ENCODE results near the gene INPP5J.

The INPP5J gene

GRCh38 chr22:31119026-31119717, 3.6 kb upstream of the INPP5J start:
- no peak overlapping the region for H2BK5ac ChIP-seq (ENCODE audit: low read depth, low read length, poor library complexity, severe bottlenecking)
- no peak overlapping the region for H3K4ac ChIP-seq (ENCODE audit: low read depth in 1 of 2, low read length in 2 of 2)
- no peaks in the 10 kb centered on the region for H3K36me3 ChIP-seq (ENCODE audit: control insufficient read depth in 1 of 2, insufficient read depth in 2 of 2, low read depth in 1 of 2, low read length in 2 of 2)
- H3K4me2 ChIP-seq (ENCODE audit: low read length, poor library complexity, severe bottlenecking), result no peak overlapping the region
- no peak overlapping the region for H3K18ac ChIP-seq (ENCODE audit: low read depth in 1 of 2, low read length in 2 of 2)
- H3K4me1 ChIP-seq (ENCODE audit: control insufficient read depth, insufficient read depth, low read depth, low read length), result peaks cover 12% of the 10 kb centered on the region
- H4K8ac ChIP-seq (ENCODE audit: low read length), result no peak overlapping the region
- DNase-seq, result no peak
- no peak overlapping the region for H3K23ac ChIP-seq (ENCODE audit: low read length in 2 of 2)
- no peak overlapping the region for H4K91ac ChIP-seq (ENCODE audit: low read length)
- no peak overlapping the region for H3K27ac ChIP-seq (ENCODE audit: low read length, poor library complexity, severe bottlenecking)
- H2BK120ac ChIP-seq (ENCODE audit: low read depth, low read length), result no peak overlapping the region
- 70% methylated on average over 5 of the region's 7 CpGs for WGBS
- no peak overlapping the region for H3K14ac ChIP-seq (ENCODE audit: low read length in 2 of 2)
- H3K9ac ChIP-seq (ENCODE audit: low read length), result no peak overlapping the region
- H2AK5ac ChIP-seq (ENCODE audit: low read length, severe bottlenecking), result no peak overlapping the region
- no peaks in the 10 kb centered on the region for H3K9me3 ChIP-seq (ENCODE audit: control insufficient read depth, low read length)
- H2BK12ac ChIP-seq (ENCODE audit: low read length in 2 of 2), result no peak overlapping the region
- H3K79me1 ChIP-seq (replicated peaks; ENCODE audit: low read length, poor library complexity, severe bottlenecking), result no peaks in the 10 kb centered on the region
- no peak overlapping the region for H2AFZ ChIP-seq (ENCODE audit: low read depth, low read length)
- H3K4me3 ChIP-seq (ENCODE audit: insufficient read depth in 1 of 2, low read depth in 1 of 2, low read length in 2 of 2), result no peak overlapping the region
- H3K27me3 ChIP-seq (ENCODE audit: control insufficient read depth in 1 of 2, insufficient read depth in 1 of 2, low read length in 2 of 2), result peaks cover 0 to 27% of the 10 kb centered on the region in 2 experiments
- no peak overlapping the region for H2BK15ac ChIP-seq (ENCODE audit: low read depth, poor library complexity, severe bottlenecking)

DNA sequence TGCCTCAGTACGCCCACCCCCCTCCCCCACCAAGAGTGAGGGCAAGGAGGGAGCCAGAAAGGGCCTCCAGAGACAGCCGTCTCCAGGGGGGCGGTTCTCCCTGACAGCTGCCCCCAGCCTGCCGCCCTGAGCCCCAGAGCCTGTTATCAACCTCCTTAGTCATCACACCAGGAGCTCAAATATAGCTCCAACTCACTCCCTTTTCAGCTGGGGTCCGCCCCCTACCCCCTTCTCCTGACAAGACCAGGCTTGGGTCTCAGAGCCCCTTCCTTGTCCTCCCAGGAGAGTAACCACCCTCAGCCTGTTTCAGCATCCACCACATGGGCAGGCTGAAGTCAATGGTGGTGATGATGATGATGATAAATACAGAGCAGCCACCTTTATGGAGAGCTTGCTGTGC, 2.5 kb upstream of the INPP5J start:
- no peak overlapping the region for H2BK15ac ChIP-seq (ENCODE audit: low read depth, poor library complexity, severe bottlenecking)

DNA sequence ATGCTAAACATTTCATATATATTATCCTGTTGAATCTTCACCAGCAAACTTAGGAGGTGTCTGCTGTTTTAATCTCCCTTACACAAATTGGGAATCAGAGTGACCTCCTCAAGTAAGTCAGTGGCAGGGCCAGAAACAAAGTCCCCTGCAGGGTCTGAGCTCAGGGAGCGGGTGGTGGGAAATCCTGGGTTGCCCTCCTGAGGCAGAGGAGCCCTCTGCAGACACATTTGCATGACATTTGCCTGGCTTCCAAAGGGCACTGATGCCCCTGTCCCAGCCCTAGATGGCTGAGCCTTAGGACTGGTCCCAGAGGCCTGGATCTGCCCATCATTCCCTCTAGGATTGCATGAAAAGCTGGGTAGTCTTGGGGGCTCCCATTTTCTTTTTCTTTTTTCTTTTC, 2.1 kb upstream of the INPP5J start:
- no peak overlapping the region for H2AFZ ChIP-seq (ENCODE audit: low read depth, low read length)
- H3K9ac ChIP-seq (ENCODE audit: low read length), result no peak overlapping the region
- H2BK120ac ChIP-seq (ENCODE audit: low read depth, low read length), result no peak overlapping the region
- no peak overlapping the region for H3K14ac ChIP-seq (ENCODE audit: low read length in 2 of 2)
- no peaks in the 10 kb centered on the region for H3K9me3 ChIP-seq (ENCODE audit: control insufficient read depth, low read length)
- no peak overlapping the region for H4K8ac ChIP-seq (ENCODE audit: low read length)
- H3K79me1 ChIP-seq (replicated peaks; ENCODE audit: low read length, poor library complexity, severe bottlenecking), result no peaks in the 10 kb centered on the region
- H3K36me3 ChIP-seq (ENCODE audit: control insufficient read depth in 1 of 2, insufficient read depth in 2 of 2, low read depth in 1 of 2, low read length in 2 of 2), result no peaks in the 10 kb centered on the region
- H3K4me3 ChIP-seq (ENCODE audit: insufficient read depth in 1 of 2, low read depth in 1 of 2, low read length in 2 of 2), result no peak overlapping the region
- no peak overlapping the region for H2AK5ac ChIP-seq (ENCODE audit: low read length, severe bottlenecking)
- H3K4me1 ChIP-seq (ENCODE audit: control insufficient read depth, insufficient read depth, low read depth, low read length), result peaks cover 12% of the 10 kb centered on the region
- H3K18ac ChIP-seq (ENCODE audit: low read depth in 1 of 2, low read length in 2 of 2), result no peak overlapping the region
- H3K4me2 ChIP-seq (ENCODE audit: low read length, poor library complexity, severe bottlenecking), result no peak overlapping the region
- no peak overlapping the region for H2BK12ac ChIP-seq (ENCODE audit: low read length in 2 of 2)
- DNase-seq, result no peak
- H4K91ac ChIP-seq (ENCODE audit: low read length), result no peak overlapping the region
- H3K23ac ChIP-seq (ENCODE audit: low read length in 2 of 2), result no peak overlapping the region
- H2BK5ac ChIP-seq (ENCODE audit: low read depth, low read length, poor library complexity, severe bottlenecking), result no peak overlapping the region
- no peak overlapping the region for H3K27ac ChIP-seq (ENCODE audit: low read length, poor library complexity, severe bottlenecking)
- 95% methylated on average over 1 of the region's 1 CpG for WGBS
- H3K4ac ChIP-seq (ENCODE audit: low read depth in 1 of 2, low read length in 2 of 2), result no peak overlapping the region
- no peak overlapping the region for H2BK15ac ChIP-seq (ENCODE audit: low read depth, poor library complexity, severe bottlenecking)
- H3K27me3 ChIP-seq (ENCODE audit: control insufficient read depth in 1 of 2, insufficient read depth in 1 of 2, low read length in 2 of 2), result peaks cover 4 to 40% of the 10 kb centered on the region in 2 experiments

More for the DNA sequence above, 2.5 kb upstream of the INPP5J start:
- no peak overlapping the region for H2AFZ ChIP-seq (ENCODE audit: low read depth, low read length)
- H4K91ac ChIP-seq (ENCODE audit: low read length), result no peak overlapping the region
- H2BK12ac ChIP-seq (ENCODE audit: low read length in 2 of 2), result no peak overlapping the region
- no peak for DNase-seq
- WGBS, result 42% methylated on average over 4 of the region's 5 CpGs
- H4K8ac ChIP-seq (ENCODE audit: low read length), result no peak overlapping the region
- no peak overlapping the region for H3K14ac ChIP-seq (ENCODE audit: low read length in 2 of 2)
- no peak overlapping the region for H3K4me3 ChIP-seq (ENCODE audit: insufficient read depth in 1 of 2, low read depth in 1 of 2, low read length in 2 of 2)
- no peak overlapping the region for H2BK120ac ChIP-seq (ENCODE audit: low read depth, low read length)
- H3K9ac ChIP-seq (ENCODE audit: low read length), result no peak overlapping the region
- H3K18ac ChIP-seq (ENCODE audit: low read depth in 1 of 2, low read length in 2 of 2), result no peak overlapping the region
- H3K27me3 ChIP-seq (ENCODE audit: control insufficient read depth in 1 of 2, insufficient read depth in 1 of 2, low read length in 2 of 2), result peaks cover 4 to 36% of the 10 kb centered on the region in 2 experiments
- H3K79me1 ChIP-seq (replicated peaks; ENCODE audit: low read length, poor library complexity, severe bottlenecking), result no peaks in the 10 kb centered on the region
- H3K23ac ChIP-seq (ENCODE audit: low read length in 2 of 2), result no peak overlapping the region
- no peak overlapping the region for H2BK5ac ChIP-seq (ENCODE audit: low read depth, low read length, poor library complexity, severe bottlenecking)
- H3K27ac ChIP-seq (ENCODE audit: low read length, poor library complexity, severe bottlenecking), result no peak overlapping the region
- H3K36me3 ChIP-seq (ENCODE audit: control insufficient read depth in 1 of 2, insufficient read depth in 2 of 2, low read depth in 1 of 2, low read length in 2 of 2), result no peaks in the 10 kb centered on the region
- H3K4me1 ChIP-seq (ENCODE audit: control insufficient read depth, insufficient read depth, low read depth, low read length), result peaks cover 12% of the 10 kb centered on the region
- no peak overlapping the region for H3K4me2 ChIP-seq (ENCODE audit: low read length, poor library complexity, severe bottlenecking)
- H3K4ac ChIP-seq (ENCODE audit: low read depth in 1 of 2, low read length in 2 of 2), result no peak overlapping the region
- no peak overlapping the region for H2AK5ac ChIP-seq (ENCODE audit: low read length, severe bottlenecking)
- H3K9me3 ChIP-seq (ENCODE audit: control insufficient read depth, low read length), result no peaks in the 10 kb centered on the region

DNA sequence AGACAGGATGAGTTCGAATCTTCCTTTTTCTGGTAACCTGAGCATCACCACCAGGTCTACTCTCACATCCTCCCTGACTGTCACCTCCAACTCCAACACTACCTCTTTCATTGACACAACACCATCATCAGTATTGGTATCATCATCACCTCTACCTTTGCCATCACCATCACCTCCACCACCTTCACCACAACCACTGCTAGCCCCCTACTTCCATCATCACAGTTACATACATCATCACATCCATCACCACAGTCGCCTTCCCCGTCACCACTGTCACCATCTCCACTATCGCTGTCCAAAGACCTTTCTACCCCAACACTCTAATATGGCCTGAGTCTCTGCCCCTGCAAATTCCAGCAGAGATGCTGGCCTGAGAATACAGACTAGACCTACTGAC, 1.4 kb upstream of the INPP5J start:
- Histone ChIP-seq H4K91ac (ENCODE audit: low read length) (peak overlapping the region; percentile 54), H2AFZ (ENCODE audit: low read depth, low read length) (no peak overlapping the region), H3K9me3 (ENCODE audit: control insufficient read depth, low read length) (no peaks in the 10 kb centered on the region), H2BK120ac (ENCODE audit: low read depth, low read length) (no peak overlapping the region), H3K4me2 (ENCODE audit: low read length, poor library complexity, severe bottlenecking) (no peak overlapping the region), H3K4ac (ENCODE audit: low read depth in 1 of 2, low read length in 2 of 2) (no peak overlapping the region), H3K79me1 (replicated peaks; ENCODE audit: low read length, poor library complexity, severe bottlenecking) (no peaks in the 10 kb centered on the region), H3K4me1 (ENCODE audit: control insufficient read depth, insufficient read depth, low read depth, low read length) (peaks cover 13% of the 10 kb centered on the region), H2BK12ac (ENCODE audit: low read length in 2 of 2) (no peak overlapping the region), H3K9ac (ENCODE audit: low read length) (no peak overlapping the region), H3K4me3 (ENCODE audit: insufficient read depth in 1 of 2, low read depth in 1 of 2, low read length in 2 of 2) (no peak overlapping the region), H2BK15ac (ENCODE audit: low read depth, poor library complexity, severe bottlenecking) (no peak overlapping the region), H2AK5ac (ENCODE audit: low read length, severe bottlenecking) (no peak overlapping the region), H3K27me3 (ENCODE audit: control insufficient read depth in 1 of 2, insufficient read depth in 1 of 2, low read length in 2 of 2) (peaks cover 4 to 45% of the 10 kb centered on the region in 2 experiments), H3K14ac (ENCODE audit: low read length in 2 of 2) (no peak overlapping the region), H3K18ac (ENCODE audit: low read depth in 1 of 2, low read length in 2 of 2) (no peak overlapping the region), H3K36me3 (ENCODE audit: control insufficient read depth in 1 of 2, insufficient read depth in 2 of 2, low read depth in 1 of 2, low read length in 2 of 2) (no peaks in the 10 kb centered on the region), H2BK5ac (ENCODE audit: low read depth, low read length, poor library complexity, severe bottlenecking) (no peak overlapping the region), H3K27ac (ENCODE audit: low read length, poor library complexity, severe bottlenecking) (no peak overlapping the region), H3K23ac (ENCODE audit: low read length in 2 of 2) (no peak overlapping the region), H4K8ac (ENCODE audit: low read length) (no peak overlapping the region)
- WGBS, result 90% methylated on average over 4 of the region's 4 CpGs
- no peak for DNase-seq

Measured in mesenchymal stem cell (in vitro differentiated cells and primary cell).